GM23248 (cell line): ENCODE measurements around the gene SART3.

Source experiments
- EZH2 ChIP-seq: fragments of 200-600 bp; sonication (generic); IDR thresholded peaks from 2 replicates; pipeline ENCODE4 v1.6.1; 2018; ENCODE audit warnings: antibody characterized with exemption, mild to moderate bottlenecking; ENCODE audit not compliant: insufficient read depth, poor library complexity, severe bottlenecking
- EZH2phosphoT487 ChIP-seq: fragments of 200-600 bp; sonication (generic); IDR thresholded peaks from 2 replicates; pipeline ENCODE4 v1.6.1; 2018; ENCODE audit warnings: antibody characterized with exemption, moderate library complexity, mild to moderate bottlenecking, low read depth; ENCODE audit not compliant: insufficient read depth

DNA sequence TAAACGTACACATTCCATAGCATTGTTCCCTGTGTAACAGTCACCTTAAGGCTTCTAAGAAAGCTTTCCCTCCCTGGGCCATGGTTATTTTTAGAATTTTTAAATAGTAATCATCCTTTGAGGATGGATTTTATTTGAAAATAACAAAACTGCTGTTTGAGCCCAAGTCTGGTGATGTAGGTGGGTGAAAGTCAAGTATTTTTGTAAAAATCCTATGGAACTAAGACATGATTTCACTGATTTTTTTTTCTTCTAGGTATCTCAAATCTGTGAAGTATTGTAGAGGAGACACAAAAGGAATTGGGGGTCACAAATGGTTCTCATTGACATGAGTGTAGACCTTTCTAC, 2.8 kb upstream of the SART3 start:
- no peak for TF ChIP-seq EZH2
- no peak for TF ChIP-seq EZH2phosphoT487
